ENCODE results near the gene ACSL5.
A peak's percentile ranks its signal among the peaks of the same experiment; 100 is the strongest.

ACSL5 gene

DNA sequence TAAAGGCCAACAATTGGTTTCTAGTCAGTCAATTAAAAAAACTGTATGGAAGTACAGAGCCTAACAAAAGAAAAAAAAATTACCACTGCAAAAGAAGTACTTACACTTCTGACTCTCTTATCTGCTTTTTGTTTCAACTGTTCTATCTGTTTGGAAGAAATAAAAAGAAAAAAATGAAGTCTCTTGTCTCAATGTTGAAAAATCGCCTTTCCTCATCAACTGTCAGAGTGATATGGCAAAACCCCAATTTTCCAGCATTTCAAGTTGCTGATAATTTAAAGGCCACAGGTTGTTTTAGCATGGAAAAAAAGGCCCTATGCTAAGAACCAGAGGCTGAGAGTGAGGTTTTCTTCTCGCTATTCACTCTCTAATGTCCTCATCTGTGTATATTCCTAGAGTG lies 59.2 kb downstream of the ACSL5 start:
- Histone ChIP-seq H3K27me3 (no peaks in the 10 kb centered on the region), H3K9me3 (no peaks in the 10 kb centered on the region), H3K36me3 (peaks cover 31% of the 10 kb centered on the region), H3K4me1 (no peaks in the 10 kb centered on the region), H3K4me3 (ENCODE audit: low read depth, low read length) (no peak overlapping the region)
- DNase-seq = no peak
- TF ChIP-seq, protein P1, sequence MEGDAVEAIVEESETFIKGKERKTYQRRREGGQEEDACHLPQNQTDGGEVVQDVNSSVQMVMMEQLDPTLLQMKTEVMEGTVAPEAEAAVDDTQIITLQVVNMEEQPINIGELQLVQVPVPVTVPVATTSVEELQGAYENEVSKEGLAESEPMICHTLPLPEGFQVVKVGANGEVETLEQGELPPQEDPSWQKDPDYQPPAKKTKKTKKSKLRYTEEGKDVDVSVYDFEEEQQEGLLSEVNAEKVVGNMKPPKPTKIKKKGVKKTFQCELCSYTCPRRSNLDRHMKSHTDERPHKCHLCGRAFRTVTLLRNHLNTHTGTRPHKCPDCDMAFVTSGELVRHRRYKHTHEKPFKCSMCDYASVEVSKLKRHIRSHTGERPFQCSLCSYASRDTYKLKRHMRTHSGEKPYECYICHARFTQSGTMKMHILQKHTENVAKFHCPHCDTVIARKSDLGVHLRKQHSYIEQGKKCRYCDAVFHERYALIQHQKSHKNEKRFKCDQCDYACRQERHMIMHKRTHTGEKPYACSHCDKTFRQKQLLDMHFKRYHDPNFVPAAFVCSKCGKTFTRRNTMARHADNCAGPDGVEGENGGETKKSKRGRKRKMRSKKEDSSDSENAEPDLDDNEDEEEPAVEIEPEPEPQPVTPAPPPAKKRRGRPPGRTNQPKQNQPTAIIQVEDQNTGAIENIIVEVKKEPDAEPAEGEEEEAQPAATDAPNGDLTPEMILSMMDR (IDR thresholded peaks at IDR 0.05; ENCODE audit: low read depth, low read length) = no peak

DNA sequence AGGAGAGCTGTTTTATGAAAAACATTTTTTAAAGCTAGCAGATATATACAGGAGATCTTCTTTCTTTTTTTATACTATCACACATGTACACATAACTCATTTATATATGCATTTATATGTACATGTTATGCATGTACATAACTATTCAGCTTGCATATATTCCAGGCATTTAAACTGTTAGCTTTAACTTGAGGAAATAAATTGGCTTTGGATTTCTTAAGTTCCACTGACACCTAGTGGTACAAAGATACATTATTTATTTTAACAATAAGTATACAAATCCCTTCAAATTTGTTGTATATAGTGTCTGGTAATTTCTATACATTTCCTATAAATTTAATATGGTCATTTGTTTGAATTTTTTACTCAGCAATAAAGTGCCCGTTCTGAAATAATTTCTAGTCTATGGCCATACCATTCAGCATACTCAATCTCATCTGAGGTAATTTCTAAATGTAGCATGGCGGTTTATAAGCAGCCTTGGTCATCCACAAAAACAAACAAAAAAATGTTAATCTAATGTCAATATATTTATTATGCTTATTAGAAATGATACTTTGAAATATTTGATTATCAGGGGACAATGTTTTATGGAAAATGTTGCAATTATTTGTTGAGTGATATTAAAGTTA lies 61.2 kb downstream of the ACSL5 start:
- Histone ChIP-seq H3K27me3 (no peaks in the 10 kb centered on the region), H3K4me1 (no peaks in the 10 kb centered on the region), H3K4me3 (ENCODE audit: low read depth, low read length) (no peak overlapping the region), H3K36me3 (peaks cover 26% of the 10 kb centered on the region), H3K9me3 (no peaks in the 10 kb centered on the region)
- DNase-seq = no peak
- TF ChIP-seq, protein P1 (IDR thresholded peaks at IDR 0.05; ENCODE audit: low read depth, low read length) = peak; percentile 9; the same call in 1 of the 2 replicates

DNA sequence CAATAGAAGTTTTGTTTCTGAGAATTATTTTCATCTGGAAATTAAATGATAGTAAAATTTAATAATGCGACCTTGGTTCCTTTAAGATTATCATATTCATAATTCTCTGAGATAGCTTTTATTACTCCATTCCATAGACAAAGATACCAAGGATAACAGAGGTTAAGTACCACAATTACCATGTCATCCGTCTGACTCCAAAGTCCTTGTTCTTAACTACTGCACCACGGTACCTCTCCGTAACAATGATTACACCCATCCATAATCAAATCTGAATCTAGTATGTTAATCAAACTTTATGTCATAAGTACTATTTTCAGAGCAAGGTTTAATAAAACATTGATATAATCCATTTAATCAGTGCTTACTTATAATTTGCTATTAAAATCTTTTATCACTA lies 64.4 kb downstream of the ACSL5 start:
- DNase-seq = no peak
- H3K36me3 ChIP-seq = peaks cover 23% of the 10 kb centered on the region
- no peaks in the 10 kb centered on the region for H3K27me3 ChIP-seq
- H3K9me3 ChIP-seq = no peaks in the 10 kb centered on the region
- H3K4me3 ChIP-seq (ENCODE audit: low read depth, low read length) = no peak overlapping the region
- no peaks in the 10 kb centered on the region for H3K4me1 ChIP-seq
- TF ChIP-seq, protein P1 (IDR thresholded peaks at IDR 0.05; ENCODE audit: low read depth, low read length) = no peak

DNA sequence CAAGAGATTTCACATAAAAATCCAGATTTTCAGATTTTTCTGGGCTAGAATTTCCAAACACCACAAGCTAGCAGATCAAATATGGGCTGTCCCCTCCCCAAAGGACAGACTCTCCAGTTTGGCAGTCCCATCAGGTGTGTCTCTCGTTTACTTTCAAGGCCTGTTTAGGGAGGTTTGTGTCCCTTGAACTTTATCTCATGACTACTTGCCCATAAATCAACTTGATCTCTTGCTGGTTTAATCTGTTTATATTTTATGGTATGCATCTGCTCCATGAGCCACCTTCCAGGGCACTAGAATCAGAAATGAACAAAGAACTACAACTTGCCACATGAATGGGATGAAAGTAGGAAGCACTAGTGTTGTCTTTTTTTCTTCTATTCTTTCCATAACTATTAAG lies 67.6 kb downstream of the ACSL5 start:
- Histone ChIP-seq H3K9me3 (no peaks in the 10 kb centered on the region), H3K27me3 (no peaks in the 10 kb centered on the region), H3K4me1 (no peaks in the 10 kb centered on the region), H3K36me3 (peaks cover 20% of the 10 kb centered on the region), H3K4me3 (ENCODE audit: low read depth, low read length) (no peak overlapping the region)
- TF ChIP-seq, protein P1 (IDR thresholded peaks at IDR 0.05; ENCODE audit: low read depth, low read length) = no peak
- DNase-seq = no peak

DNA sequence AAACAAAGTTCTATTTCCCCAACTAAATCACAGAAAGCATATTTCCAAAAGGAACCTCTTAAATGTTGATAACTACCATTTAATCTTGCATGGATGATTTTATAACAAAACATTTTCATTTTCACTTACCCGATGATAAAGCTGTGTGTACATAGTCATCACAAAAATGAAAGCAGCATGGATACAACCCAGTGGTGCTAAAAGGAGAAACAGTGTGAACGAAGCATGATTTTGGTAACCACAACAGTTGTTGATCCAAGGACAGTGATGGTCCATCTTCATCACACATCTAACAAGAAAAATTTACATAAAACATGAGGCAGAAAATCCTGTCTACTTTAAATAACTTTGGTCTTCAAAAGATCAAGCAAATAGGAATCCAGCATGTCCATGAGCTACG lies 68.1 kb downstream of the ACSL5 start:
- TF ChIP-seq, protein P1 (IDR thresholded peaks at IDR 0.05; ENCODE audit: low read depth, low read length) = no peak
- DNase-seq = no peak
- Histone ChIP-seq H3K36me3 (peaks cover 20% of the 10 kb centered on the region), H3K9me3 (no peaks in the 10 kb centered on the region), H3K4me1 (no peaks in the 10 kb centered on the region), H3K4me3 (ENCODE audit: low read depth, low read length) (no peak overlapping the region), H3K27me3 (no peaks in the 10 kb centered on the region)

DNA sequence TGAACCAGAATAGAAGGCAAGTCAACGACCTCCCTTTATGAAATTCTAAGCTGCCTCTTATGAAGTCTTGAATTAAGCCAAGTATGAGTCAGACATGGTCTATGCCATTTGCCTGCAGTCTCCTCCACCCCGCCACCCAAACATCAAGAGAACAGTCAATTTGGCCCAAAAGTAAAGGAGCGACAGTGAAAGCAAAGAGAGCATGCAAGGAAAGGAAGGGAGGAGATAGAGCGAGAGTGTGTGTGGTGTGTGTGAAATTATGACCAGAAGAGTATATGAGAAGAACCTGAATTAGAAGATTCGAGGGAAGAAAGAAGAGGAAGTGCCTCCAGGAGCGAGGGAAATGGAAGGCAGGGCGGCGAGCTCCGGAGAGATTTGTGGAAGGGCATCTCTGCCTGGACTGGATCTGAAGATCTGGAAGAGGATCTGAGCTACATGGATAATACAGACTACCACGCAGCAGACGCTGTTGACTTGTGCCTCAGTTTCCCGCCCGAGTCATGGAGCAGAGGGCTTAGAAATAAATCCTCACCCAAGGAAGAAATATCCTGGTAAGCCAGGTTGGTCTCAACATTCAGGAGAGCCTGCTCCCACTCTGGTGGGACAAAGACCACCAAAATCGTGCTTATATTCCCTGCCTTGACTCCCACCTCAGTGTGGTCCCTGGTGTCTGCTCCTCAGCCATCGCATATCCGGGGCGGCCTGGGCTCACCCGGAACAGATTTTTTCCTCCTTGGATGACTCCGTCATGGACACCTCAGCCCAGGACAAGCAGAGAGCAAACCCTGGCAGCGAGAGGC lies 72.3 kb downstream of the ACSL5 start:
- H3K4me3 ChIP-seq (ENCODE audit: low read depth, low read length) = peak overlapping the region; percentile 98
- no peaks in the 10 kb centered on the region for H3K27me3 ChIP-seq
- no peaks in the 10 kb centered on the region; the same call in 1 of the 2 replicates for H3K4me1 ChIP-seq
- DNase-seq = no peak
- TF ChIP-seq, protein P1 (IDR thresholded peaks at IDR 0.05; ENCODE audit: low read depth, low read length) = no peak
- peaks cover 6% of the 10 kb centered on the region for H3K36me3 ChIP-seq
- H3K9me3 ChIP-seq = no peaks in the 10 kb centered on the region

Measured in BE2C (cell line).